SJSA1 (cell line): ENCODE results near the gene RTN1. TPM values are rescaled to one million over a fixed set of nuclear protein-coding genes. Genes with fewer than 3 reads are reported as not detected.

Source experiments
- DNase-seq, 2 experiments: peaks; one replicate each; pipeline ENCODE4 v3.0.0-alpha.2; 2015 to 2020; ENCODE audit warnings: low spot score in 2 of 2, low read depth in 1 of 2
- H3K27ac ChIP-seq: fragments of 250-450 bp; sonication (Bioruptor Pico); 2 replicates; pipeline ENCODE4 v1.5.1; 2020; ENCODE audit warnings: mild to moderate bottlenecking, moderate library complexity
- H3K27me3 ChIP-seq: fragments of 250-450 bp; sonication (Bioruptor Pico); replicated peaks from 2 replicates; pipeline ENCODE4 v1.5.1; 2020; ENCODE audit warnings: mild to moderate bottlenecking, moderate library complexity
- H3K36me3 ChIP-seq: fragments of 250-450 bp; sonication (Bioruptor Pico); 2 replicates; pipeline ENCODE4 v1.5.1; 2020; ENCODE audit warnings: mild to moderate bottlenecking
- H3K4me1 ChIP-seq: fragments of 250-450 bp; sonication (Bioruptor Pico); replicated peaks from 2 replicates; pipeline ENCODE4 v1.6.1; 2021; ENCODE audit warnings: mild to moderate bottlenecking
- H3K4me3 ChIP-seq: fragments of 250-450 bp; sonication (Bioruptor Pico); 2 replicates; pipeline ENCODE4 v1.5.1; 2020; ENCODE audit warnings: mild to moderate bottlenecking
- H3K9me3 ChIP-seq: fragments of 250-450 bp; sonication (Bioruptor Pico); replicated peaks from 2 replicates; pipeline ENCODE4 v1.5.1; 2020; ENCODE audit warnings: mild to moderate bottlenecking
- total RNA-seq: library from RNA; depleted of rRNA; stranded (reverse); fragments of >200 nt; shearing (Covaris generic); gene quantifications from 2 replicates; pipeline ENCODE4 v1.2.3, GENCODE V29; 2014

RTN1 gene
- total RNA-seq, 1 experiment from 2014 or later = 0.18 TPM

GRCh38 chr14:59871166-59871495 lies 555 bp upstream of the RTN1 start:
- no peaks in the 10 kb centered on the region for H3K9me3 ChIP-seq
- peaks cover 10% of the 10 kb centered on the region for H3K4me1 ChIP-seq
- H3K36me3 ChIP-seq = no peaks in the 10 kb centered on the region
- peaks cover 37% of the 10 kb centered on the region for H3K27me3 ChIP-seq
- DNase-seq = no peak
- no peak overlapping the region; the same call in 1 of the 2 replicates for H3K4me3 ChIP-seq
- H3K27ac ChIP-seq = no peak overlapping the region

DNA sequence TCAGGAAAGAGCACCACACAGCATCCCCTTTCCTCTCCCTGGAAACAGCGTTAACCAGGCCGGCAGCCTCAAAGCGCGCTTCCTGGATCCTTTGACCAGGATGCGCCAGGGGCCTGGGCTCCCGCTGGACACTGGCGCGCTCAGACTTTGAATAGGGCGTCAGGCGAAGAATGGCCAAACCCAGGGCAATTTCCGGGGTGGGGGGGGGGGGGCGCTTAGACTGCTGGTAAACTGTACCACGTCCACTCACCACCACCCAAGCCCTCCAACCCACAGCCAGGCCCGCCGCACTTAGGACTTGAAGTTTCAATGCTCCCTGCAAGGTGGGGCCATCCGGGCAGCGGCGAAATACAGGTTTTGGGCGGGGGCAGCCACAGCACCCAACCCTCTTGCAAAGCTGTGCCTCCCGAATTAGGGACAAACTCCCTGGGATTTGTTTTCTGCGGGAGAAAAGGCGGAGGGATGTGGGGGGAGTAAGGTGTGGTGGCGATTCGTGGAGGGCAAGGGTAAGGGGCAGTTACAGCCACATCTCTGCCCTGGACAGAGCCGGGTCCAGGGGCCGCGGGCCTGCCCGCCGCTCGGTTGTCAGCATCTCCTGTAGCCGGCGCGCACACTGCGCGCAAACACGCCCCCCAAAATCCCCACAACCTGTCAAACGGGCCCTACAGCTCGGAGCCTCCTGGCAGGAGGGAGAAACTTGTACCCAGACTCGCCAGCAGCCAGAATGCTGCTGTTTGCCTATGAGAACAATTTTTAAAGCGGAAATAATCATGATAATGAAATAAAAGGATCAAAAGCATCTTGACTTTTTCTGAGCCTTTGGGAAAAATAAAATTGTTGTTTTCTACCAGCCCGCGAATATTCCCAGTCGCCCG lies 958 bp downstream of the RTN1 start:
- Histone ChIP-seq H3K4me3 (no peak overlapping the region; the same call in 1 of the 2 replicates), H3K4me1 (peaks cover 10% of the 10 kb centered on the region), H3K9me3 (no peaks in the 10 kb centered on the region), H3K27ac (no peak overlapping the region), H3K27me3 (peaks cover 37% of the 10 kb centered on the region), H3K36me3 (no peaks in the 10 kb centered on the region)
- peak in 1 of 2 experiments; percentile 0 for DNase-seq

DNA sequence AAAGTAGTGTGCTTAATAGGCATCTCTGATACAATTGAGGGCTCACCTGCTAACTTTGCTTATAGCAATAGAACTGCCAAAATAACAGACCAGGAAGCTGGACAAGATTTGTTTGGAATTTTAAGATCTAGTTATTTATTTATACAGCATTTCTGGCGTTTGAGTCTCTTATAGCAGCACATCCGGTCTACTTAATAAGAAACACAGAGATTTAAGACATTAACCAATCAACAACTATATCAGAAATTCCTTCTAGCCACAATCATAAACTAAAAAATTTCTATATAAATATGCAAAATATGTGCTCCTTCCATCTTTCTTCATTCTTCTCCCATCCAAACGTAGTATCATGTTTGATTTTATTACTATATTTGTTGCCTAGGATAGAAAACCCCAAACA lies 2.6 kb downstream of the RTN1 start:
- no peak for DNase-seq
- Histone ChIP-seq H3K36me3 (no peaks in the 10 kb centered on the region), H3K9me3 (no peaks in the 10 kb centered on the region), H3K4me1 (peaks cover 10% of the 10 kb centered on the region), H3K4me3 (no peak overlapping the region), H3K27ac (no peak overlapping the region), H3K27me3 (peaks cover 37% of the 10 kb centered on the region)

- Histone ChIP-seq H3K4me3 (no peak overlapping the region), H3K9me3 (no peaks in the 10 kb centered on the region; the same call in 1 of the 2 replicates), H3K36me3 (no peaks in the 10 kb centered on the region), H3K27me3 (0 out of 2 replicates have a peak, but pooled peaks cover 7% of the 10 kb centered on the region), H3K27ac (no peak overlapping the region), H3K4me1 (no peaks in the 10 kb centered on the region)
- no peak for DNase-seq
Observed at GRCh38 chr14:59863806-59864525, 6.6 kb downstream of the RTN1 start.

DNA sequence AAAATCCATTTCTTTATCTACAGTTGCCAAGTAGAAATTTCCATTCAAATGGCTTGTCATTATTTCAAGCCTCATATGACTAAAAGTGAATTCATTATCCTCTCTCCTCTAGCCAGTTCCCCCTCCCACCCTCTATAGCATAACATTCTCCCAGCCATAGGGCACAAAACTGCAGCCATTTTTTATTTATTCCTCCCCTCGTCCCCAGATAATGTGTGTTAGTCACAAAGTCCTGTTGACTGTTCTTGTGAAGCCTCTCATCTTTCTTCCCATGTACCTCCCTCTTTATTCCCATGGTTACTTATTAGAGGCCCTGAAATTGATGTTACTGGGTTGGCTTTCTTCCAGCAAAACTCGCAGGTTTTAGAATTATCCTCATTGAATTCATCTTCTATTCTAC lies 13.2 kb downstream of the RTN1 start:
- no peaks in the 10 kb centered on the region for H3K27me3 ChIP-seq
- H3K4me1 ChIP-seq = no peaks in the 10 kb centered on the region
- no peak overlapping the region for H3K4me3 ChIP-seq
- DNase-seq = no peak
- no peaks in the 10 kb centered on the region for H3K36me3 ChIP-seq
- H3K9me3 ChIP-seq = no peaks in the 10 kb centered on the region; the same call in 1 of the 2 replicates
- no peak overlapping the region for H3K27ac ChIP-seq

GRCh38 chr14:59852350-59852749 lies 18.2 kb downstream of the RTN1 start:
- Histone ChIP-seq H3K27me3 (no peaks in the 10 kb centered on the region), H3K4me1 (no peaks in the 10 kb centered on the region), H3K36me3 (no peaks in the 10 kb centered on the region), H3K4me3 (no peak overlapping the region), H3K9me3 (no peaks in the 10 kb centered on the region), H3K27ac (no peak overlapping the region)
- DNase-seq = no peak

- no peak for DNase-seq
- H3K9me3 ChIP-seq = no peaks in the 10 kb centered on the region
Observed at GRCh38 chr14:59850458-59850857, 20.1 kb downstream of the RTN1 start.

GRCh38 chr14:59849411-59850130 lies 21.0 kb downstream of the RTN1 start:
- no peak overlapping the region for H3K27ac ChIP-seq
- no peaks in the 10 kb centered on the region for H3K36me3 ChIP-seq
- no peak overlapping the region for H3K4me3 ChIP-seq
- no peaks in the 10 kb centered on the region for H3K27me3 ChIP-seq
- H3K9me3 ChIP-seq = no peaks in the 10 kb centered on the region
- no peaks in the 10 kb centered on the region for H3K4me1 ChIP-seq
- no peak for DNase-seq

More at GRCh38 chr14:59850458-59850857, 20.1 kb downstream of the RTN1 start:
- no peaks in the 10 kb centered on the region for H3K27me3 ChIP-seq
- H3K36me3 ChIP-seq = no peaks in the 10 kb centered on the region
- no peaks in the 10 kb centered on the region for H3K4me1 ChIP-seq
- no peak overlapping the region for H3K27ac ChIP-seq
- no peak overlapping the region for H3K4me3 ChIP-seq

DNA sequence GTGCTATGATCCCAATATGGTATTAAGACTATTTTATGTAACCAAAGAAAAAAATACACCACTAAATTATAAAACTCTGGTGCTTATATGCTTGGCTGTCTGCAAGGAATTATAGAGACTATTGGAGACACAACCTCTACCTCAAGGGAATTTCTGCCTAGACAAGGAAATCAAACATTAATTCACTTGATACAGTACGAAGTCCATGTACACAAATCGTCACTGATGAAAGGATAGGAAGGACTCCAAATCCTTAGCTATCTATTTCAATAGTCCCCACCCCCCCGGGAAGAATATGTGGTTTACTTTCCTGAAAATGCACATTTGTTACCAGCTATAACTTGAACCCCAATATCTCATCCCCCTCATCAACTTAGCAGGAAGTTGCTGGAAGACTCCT lies 21.9 kb downstream of the RTN1 start:
- no peaks in the 10 kb centered on the region for H3K36me3 ChIP-seq
- H3K27me3 ChIP-seq = no peaks in the 10 kb centered on the region
- no peak overlapping the region for H3K4me3 ChIP-seq
- no peak overlapping the region for H3K27ac ChIP-seq
- H3K9me3 ChIP-seq = no peaks in the 10 kb centered on the region
- no peak for DNase-seq
- H3K4me1 ChIP-seq = no peaks in the 10 kb centered on the region

DNA sequence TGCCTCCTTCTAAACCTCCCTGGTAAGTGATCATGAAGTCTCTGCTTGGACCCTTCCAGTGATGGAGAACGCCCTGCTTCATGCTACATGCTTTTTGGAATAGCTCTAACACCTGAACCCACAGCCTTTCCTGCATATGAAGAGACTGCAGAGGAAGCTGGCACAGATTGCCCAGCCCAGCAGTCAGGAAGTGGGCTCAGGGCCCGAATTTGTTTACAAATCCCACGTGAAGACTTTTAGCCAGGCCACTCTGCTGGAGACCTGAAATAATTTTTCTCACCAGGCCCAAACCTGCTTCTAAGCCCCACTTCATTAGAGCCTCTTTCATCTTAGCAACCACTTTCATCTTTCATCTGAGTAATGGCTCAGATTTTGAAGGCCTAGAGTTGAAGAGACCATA lies 22.9 kb downstream of the RTN1 start:
- no peaks in the 10 kb centered on the region for H3K36me3 ChIP-seq
- H3K27me3 ChIP-seq = no peaks in the 10 kb centered on the region
- H3K9me3 ChIP-seq = no peaks in the 10 kb centered on the region
- no peak overlapping the region for H3K4me3 ChIP-seq
- no peaks in the 10 kb centered on the region for H3K4me1 ChIP-seq
- no peak overlapping the region for H3K27ac ChIP-seq
- no peak for DNase-seq

DNA sequence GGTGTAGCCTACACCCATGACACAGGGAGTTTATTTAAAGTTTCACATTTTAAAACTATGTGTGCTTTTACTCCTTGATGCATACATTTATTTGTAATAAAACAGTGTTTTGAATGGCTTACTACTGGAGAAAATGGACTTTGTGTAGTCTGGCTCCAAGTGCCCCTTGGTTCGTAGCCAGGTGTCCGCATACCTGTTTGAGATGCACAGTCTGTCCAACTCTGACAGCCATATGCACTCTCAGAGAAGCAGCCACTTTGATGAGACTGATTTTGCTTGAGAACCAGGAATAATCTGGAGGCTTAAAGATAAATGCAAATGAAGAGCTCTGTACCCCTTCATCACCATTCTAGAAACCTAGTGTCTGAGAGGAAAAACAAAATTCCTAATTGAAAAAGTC lies 24.0 kb downstream of the RTN1 start:
- Histone ChIP-seq H3K4me3 (no peak overlapping the region), H3K27ac (no peak overlapping the region), H3K27me3 (no peaks in the 10 kb centered on the region), H3K36me3 (no peaks in the 10 kb centered on the region), H3K9me3 (no peaks in the 10 kb centered on the region), H3K4me1 (no peaks in the 10 kb centered on the region)
- DNase-seq = no peak

DNA sequence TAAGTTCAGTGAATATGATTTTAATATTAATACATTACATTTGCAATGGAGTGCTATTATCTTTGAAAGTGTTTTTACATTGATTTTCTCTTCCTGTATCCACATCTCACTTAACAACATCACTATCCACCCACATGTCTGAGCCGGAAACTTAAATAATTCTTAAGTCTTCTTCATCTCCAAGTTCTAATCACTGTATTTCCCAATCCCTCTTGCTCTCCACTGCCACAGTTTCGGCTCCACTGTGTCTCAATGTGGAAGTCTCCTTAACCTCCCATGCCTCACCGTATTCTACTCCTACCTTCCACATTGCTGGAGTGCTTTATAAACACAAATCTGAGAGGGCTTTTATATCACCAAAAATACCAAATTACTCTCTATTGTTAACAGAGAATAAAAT lies 25.3 kb downstream of the RTN1 start:
- Histone ChIP-seq H3K4me3 (no peak overlapping the region), H3K27me3 (no peaks in the 10 kb centered on the region), H3K4me1 (no peaks in the 10 kb centered on the region), H3K27ac (no peak overlapping the region), H3K36me3 (no peaks in the 10 kb centered on the region), H3K9me3 (no peaks in the 10 kb centered on the region)
- DNase-seq = no peak

- no peaks in the 10 kb centered on the region for H3K4me1 ChIP-seq
Observed at GRCh38 chr14:59844186-59844812, 26.3 kb downstream of the RTN1 start.

More at GRCh38 chr14:59844186-59844812, 26.3 kb downstream of the RTN1 start:
- Histone ChIP-seq H3K27me3 (no peaks in the 10 kb centered on the region), H3K36me3 (no peaks in the 10 kb centered on the region), H3K27ac (no peak overlapping the region), H3K4me3 (no peak overlapping the region), H3K9me3 (no peaks in the 10 kb centered on the region)
- no peak for DNase-seq
